NCI-H146 treated with DMSO at 0.1 percent for 48 hours (cell line): ENCODE measurements around the gene CUX1.
"Not testable (repeated sequence)": the region's sequence is repeated elsewhere in the genome, so short reads cannot be mapped to it uniquely, and the experiment has no call there.

ENCODE experiments used
- DNase-seq: peaks from one replicate; lab custom pipeline; 2025; ENCODE audit not compliant: unreplicated experiment; lab: John Stamatoyannopoulos, UW

The CUX1 gene

DNA sequence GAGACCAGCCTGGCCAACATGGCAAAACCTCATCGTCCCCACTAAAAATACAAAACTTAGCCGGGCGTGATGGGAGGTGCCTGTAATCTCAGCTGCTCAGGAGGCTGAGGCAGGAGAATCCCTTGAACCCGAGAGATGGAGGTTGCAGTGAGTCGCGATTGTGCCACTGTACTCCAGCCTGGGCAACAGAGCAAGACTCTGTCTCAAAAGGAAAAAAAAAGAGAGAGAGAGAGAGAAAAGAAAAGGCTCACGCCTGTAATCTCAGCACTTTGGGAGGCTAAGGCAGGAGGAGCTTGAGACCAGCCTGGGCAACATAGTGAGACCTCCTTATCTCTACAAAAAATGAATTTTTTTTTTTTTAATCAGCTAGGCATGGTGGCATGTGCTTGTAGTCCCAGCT is 157.6 kb downstream of the CUX1 start:
- no peak for DNase-seq

DNA sequence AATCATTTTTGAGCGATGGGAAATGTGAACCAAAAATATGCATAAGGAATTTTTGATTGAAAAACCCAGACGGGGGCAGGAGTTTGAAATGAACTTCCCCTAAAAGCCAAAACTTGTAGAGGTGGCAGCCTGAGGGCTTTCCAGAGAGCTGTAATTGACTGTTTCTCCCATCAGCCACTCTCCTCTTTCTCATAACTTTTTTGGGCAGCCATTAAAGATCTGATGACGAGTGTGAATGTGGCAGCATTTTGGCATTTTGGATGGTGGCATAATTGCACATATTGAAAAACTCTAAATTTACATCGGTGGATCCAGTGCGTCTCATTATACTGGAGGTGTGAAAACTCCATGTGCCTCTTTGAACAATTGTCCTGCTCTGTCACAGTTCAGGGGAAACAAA is 159.0 kb downstream of the CUX1 start:
- DNase-seq: no peak

DNA sequence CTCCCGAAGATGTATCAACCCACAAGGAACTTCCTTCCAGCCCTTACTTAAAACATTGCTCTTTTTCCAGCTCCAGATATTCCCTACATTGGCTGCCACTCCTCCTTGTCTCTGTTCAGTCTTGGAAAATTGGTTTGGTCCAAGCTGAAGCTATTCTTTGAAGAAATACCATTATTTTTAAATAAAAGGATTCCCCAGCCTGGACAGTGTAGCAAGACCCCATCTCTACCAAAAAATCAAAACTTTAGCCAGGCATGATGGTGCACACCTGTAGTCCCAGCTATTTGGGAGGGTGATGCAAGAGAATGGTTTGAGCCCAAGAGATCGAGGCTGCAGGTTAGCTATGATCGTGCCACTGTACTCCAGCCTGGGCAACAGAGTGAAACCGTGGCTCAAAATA is 159.8 kb downstream of the CUX1 start:
- no peak for DNase-seq

DNA sequence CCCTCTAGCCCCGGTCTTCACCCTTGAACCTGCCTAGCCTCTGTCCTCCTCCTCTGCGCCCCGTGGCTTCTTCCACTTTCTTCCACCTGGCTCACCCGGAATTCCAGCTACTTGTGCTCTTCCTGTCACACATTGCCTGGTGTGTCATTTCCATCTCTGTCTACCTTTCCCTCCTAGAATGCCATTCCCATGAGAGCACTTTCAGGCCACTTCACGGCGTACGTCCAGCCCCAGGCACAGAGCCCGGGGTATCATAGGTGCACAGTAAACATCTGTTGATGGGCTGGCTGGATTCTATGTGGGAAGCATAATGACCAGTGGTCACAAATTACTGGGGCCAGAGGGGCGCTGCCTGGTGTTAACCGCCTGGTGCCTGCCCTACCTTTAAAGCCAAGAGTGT is 161.3 kb downstream of the CUX1 start:
- no peak for DNase-seq

DNA sequence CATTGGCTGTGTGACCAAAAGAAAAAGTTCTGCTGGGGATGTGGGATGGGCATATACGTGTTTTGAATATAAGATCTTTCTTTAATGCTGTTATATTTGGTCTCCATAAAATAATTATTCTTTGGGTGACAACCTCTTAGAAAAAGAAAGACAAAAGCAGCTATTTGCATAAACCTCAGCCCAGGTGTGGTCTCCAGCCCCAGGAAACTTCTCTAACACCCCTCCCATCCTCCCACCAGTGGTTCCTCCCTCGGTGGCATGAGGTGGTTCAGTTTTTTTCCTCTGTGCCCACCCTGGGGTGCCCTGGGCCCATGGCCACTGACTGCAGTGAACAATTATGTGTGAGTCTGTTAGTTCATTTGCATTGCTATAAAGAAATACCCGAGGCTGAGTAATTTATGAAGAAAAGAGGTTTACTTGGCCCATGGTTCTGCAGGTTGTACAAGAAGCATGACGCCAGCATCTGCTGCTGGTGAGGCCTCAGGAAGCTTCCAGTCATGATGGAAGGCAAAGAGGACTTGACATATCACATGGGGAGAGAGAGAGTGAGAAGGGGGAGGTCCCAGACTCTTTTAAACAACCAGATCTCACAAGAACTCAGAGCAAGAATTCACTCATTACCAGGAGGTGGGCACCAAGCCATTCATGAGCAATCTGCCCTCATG is 165.9 kb downstream of the CUX1 start:
- DNase-seq: no peak

DNA sequence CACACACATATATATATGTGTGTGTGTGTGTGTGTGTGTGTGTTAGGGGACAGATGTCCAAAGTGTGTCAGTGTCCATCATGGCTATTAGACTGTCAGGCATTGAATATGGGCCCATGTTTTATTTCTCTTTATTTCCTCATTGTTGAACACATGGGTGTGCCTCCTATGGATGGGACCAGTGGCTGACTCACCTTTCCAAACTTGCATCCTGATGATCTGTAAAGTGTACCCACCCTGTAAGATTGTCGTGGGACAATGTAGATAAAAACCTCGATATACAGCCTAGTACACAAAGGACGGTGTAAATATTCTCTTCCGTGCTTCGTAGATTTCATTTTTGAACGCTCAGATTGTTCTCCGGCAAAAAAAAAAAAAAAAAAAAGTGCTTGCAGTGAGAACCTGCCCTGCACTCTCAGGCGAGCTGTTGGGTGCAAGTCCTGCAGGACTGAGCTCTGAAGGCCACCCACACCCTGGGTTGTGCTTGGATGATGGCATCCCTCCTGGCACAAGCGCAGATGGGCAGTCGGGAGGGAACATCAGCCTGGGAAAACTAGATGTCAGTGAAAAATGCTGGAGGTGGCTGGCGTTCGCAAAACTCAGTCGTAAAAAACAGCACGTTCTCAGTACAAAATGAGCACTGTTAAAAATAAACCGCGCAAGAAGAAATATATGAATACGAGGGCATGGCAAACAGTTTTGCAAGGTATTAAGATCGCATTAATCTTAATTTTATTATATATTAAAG is 166.9 kb downstream of the CUX1 start:
- DNase-seq: no peak

DNA sequence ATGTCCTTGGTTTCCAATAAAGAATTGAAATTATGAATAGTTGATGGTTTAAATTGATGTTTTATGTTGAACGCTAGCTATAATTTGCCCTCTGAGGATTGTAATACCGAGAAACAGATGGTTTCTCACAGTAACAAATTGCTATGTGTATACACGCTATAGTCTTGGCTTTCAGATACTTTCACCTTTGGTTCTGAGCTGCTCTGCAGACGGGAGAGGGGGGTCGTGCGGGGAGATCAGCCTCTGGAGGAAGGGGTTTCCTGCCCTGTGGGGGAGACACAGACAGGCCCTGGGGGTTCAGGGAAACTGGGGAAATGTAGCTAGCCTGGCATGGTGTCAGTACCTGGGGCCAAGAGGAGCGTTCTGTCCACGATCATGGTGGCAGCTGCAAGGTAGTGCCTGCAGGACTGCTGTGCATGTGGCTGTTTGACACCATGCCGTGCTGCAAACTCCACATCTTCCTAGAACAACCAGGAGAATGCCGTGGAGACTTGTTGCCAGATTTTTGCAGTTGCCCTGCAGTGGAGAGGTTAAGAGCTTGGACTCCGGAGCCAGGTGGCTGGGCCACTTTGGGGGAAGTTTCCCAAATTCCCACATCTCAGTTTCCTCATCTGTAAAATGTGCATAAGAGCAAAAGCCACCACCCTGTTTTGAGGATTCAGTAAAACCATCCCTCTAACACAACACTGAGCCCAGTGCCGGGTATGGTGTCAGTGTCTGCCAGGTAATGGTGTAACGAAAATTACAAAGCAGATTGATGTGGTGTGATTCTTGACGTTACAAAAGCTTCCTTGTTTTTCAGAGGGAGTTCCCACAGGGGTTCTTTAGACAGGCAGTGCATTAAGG is 167.9 kb downstream of the CUX1 start:
- no peak for DNase-seq

DNA sequence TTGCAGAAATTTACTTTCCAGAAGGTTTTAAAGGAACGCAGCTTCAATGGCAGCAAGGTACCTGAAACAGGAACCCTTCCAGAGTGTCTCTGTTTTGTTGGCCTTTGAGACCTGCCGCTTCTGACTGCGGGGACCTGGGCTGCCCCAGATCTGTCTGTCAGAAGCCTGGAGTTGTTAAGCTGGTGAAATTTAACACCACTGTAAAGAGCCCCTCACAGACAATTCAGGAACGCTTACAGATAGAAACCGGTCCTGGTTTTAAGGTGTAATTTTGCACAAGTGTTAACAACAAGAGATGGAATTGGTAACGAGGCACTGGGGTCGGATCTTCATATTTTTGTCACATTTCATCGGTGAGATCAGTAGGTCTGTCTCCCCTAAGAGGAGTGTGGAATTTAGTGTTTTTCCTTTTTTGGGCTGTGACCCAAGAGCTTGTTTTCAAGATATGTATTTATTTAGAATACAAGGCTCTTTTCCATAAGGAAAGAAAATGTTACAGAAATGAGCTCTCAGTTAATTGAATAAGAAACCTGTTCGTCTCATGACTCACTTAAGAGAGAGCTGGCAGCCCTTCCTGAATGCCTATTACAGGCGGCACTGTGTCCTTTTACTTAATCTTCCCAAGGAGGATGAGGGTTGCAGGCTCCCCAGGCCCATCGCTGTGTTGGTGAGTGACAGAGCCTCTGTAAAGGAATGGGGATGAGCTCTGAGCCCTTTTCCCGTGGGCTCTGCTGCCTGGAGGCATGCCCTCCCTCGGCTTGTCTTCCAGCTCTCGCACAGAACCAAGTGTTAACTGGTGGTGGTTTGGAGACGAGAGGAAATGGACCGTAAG is 168.7 kb downstream of the CUX1 start:
- DNase-seq: no peak

DNA sequence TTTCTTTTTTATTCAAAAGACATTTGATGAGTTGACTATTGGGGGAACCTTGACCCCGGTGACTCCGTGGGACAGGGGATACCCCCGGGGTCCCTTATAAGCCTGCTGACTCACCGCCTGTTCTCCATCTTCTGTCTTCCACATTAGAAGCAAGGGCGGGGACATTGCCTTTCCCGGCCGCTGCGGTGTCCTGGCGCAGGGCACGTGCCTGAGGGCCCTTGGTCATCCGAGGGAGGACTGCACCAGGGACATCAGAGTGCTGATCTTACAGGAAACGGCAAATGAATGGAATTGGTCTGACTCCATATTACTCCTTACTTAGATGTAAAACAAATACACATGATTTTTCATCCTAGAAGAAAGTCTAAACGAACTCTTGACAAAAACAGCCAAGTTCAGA is 170.1 kb downstream of the CUX1 start:
- no peak for DNase-seq

DNA sequence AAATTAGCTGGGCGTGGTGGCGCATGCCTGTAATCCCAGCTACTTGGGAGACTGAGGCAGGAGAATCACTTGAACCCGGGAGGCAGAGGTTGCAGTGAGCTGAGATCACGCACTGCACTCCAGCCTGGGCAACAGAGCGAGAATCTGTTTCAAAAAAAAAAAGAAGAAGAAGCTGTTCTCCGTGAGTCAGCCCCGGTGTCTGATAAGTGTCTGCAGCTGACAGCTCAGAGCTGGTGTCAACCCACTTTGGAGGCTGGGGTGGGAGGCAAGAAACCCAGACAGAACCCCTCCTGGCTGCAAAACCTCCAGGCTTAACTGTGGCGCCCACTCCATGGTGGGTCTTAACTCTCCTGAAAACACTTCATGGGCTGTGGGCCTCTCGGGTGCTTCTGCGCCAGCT is 170.6 kb downstream of the CUX1 start:
- not testable (repeated sequence) for DNase-seq

DNA sequence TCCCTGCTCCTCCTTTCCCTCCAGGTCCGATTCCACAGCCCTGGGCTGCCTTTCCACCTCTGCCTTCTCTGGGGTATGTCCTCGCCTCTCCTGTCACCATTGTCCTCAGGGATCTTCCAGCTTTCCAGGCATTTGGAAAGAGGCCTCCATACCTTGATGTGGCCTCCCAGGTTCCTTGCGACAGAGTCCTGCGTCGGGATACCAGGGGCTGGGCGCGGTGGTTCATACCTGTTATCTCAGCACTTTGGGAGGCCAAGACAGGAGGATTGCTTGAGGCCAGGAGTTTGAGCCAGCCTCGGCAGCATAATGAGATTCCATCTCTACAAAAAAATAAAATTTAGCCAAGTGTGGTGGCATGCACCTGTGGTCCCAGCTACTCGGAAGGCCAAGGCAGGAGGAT is 171.1 kb downstream of the CUX1 start:
- DNase-seq: no peak

DNA sequence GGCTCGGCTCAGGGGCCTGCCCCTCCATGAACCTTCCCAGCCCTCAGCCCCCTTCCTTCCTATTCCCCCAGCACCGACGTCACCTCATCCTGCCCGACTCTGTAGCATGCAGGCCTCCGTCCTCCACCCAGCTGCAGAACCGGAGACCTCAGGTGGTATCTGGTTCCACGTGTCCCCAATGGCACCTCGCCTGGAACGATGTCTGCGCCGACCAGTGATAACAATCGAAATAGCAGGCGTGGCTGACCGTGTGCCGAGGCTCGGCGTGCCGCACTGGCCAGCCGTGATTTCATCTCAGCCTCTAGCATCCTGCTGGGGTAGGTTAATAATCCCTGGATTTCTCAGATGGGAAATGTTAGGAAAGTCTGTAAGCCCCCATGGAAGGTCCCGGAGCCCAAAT is 171.7 kb downstream of the CUX1 start:
- no peak for DNase-seq

DNA sequence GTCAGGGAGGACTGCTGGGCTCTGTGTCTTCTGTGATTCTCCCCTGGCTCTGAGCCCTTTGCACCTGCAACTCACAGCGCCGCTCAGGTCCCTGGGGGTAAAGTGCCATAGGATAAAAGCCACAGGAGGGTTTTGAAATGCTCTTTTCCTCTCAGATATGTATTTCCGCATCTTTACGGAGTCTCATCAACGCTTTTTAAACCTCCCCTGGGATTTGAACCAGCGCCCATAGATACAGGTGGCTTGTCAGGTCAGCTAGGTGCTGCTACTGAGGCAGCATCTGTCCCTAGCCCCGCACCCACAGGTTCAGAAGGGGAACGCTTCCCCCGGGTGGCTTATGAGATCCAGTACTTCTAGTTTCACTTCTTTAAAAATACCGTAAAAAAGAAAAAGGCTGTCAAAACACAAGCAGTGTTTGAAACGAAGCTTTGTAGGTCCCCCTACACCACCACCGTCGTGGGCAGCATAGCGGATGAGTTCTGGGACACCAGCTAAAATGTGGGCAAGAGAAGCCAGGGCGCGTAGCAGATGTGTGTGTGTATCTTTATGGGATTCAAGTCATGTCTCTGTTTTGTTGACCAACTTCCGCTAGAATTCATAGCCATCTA is 173.5 kb downstream of the CUX1 start:
- DNase-seq: no peak

DNA sequence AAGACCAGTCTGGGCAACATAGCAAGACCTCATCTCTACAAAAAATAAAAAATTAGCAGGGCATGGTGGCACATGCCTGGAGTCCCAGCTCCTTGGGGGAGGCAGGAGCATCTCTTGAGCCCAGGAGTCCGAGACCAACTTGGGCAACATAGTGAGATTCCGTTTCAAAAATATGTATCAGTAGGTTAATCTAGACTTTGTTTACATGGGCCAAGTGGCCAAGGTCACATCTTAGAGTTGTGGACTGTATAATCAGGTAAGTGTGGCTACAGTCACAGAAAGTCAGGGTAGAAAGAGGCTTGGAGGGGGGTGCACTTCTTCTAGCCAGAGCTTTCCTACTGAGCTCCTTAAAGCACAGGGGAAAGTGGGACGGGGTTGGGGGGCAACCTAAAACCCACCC is 174.4 kb downstream of the CUX1 start:
- no peak for DNase-seq

DNA sequence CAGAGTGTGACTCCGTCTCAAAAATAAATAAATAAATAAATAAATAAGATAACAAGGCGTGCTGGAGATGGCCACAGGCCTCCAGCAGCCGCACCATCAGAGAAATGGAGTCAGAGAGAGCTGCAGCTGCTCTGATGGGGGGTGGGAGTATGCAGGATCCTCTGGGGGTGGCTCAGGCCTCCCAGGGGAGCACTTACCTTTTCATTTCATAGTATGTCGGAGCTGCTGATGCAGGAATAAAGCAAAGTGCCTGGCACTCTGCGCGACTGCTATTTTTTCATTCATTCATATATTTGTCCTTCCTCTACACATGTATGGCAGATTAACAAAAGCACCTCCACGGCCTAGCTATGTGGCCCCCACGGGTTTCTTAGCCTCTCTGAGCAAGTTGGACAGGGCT is 175.9 kb downstream of the CUX1 start:
- no peak for DNase-seq

DNA sequence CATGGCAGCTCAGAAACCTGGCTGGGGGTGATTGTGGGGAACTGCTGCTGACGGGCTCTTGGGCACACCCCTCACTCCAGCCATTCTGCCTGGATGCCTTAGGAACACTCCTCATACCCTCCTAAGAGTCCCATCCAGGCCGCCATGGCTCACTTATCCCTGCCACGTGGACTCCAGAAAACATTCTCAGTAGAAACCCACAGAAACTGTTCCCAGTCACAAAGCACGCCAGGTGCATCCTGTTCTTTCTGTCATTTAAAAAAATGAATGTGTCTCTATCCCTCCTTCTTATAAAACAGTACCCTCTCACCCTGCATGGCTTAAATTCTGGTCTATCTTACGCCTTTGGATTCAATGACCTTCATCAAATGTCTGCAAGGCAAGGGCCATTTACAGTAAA is 177.7 kb downstream of the CUX1 start:
- no peak for DNase-seq

DNA sequence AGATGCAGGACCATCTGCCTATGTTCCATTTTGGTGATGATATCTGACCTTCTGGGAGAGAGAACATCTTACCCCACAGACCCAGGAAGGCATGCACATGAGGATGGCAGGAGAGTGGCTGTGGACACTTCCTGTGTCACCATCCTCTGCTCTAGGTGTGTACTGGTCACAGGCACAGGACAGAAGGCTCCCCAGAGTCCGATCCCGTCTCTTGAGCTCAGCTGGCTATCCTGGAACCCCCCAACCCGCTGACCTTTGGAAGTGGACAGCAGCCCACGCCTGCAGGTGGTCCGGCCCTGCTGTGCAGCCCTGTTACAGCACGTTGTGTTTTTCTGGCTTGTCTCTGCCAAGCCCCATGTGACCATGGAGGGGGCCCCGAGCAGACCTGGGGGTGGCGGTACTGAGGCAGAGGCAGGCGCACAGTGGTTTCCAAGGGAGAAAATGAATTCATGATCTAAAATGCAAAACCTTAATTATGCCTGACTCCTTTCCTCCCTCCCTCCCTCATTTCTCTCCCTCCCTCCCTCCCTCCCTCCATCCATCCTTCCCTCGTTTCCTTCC is 178.8 kb downstream of the CUX1 start:
- DNase-seq: no peak

DNA sequence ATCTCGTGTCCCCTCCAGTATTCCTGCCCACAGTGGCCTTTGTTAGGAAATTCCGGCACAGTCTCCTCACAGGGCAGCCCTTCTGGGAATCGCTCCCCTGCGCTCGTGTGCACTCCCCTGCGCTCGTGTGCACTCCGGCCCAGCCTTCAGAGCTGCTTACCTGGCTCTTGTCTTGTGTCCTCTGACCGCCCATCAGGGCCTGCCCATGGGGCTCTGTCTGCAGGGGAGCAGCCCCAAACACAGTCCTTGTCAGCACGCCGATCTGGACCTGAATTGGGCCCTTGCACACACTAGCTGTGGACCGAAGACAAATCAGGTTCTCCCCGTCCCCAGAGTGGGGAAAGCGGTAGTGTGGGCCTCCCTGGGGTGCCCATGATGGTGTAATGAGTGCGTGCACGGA is 179.4 kb downstream of the CUX1 start:
- DNase-seq: no peak

DNA sequence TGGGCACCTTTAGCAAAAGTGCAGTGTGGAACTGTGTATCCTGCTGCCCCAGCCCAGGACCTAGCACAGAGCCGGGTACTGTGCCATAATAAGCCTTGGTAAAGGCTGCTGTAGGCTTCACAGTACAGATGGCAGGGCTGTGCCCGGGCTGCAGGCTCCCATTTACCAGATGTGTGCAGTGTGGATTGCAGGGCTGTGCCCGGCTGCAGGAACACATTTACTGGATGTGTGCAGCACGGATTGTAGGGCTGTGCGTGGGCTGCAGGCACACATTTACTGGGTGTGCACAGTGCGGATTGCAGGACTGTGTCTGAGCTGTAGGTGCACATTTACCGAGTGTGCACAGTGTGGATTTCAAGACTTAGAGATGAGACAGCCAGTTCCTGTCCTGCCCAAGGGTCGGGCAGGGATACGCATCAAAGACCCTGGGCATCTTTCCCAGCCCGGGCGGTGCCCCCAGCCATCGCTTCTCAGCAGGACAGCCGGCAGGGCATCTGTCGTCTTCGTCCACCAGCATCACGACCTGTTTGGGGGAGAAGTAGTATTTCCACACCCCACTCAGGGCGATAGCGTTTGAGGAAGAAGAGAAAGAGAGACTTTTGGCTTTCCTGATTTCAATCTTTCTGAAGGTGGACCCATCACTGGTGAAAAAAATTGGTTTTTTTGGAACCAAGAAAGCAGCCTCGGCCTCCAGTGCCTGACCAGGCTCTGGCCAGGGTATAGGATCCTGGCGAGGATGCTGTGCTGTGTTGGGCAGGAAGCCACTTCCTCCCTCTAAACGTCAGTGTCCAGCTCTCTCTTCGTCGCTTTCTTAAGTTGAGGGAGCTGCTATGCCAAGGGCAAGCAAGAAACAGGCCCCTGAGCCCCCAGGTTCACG is 180.8 kb downstream of the CUX1 start:
- DNase-seq: no peak

DNA sequence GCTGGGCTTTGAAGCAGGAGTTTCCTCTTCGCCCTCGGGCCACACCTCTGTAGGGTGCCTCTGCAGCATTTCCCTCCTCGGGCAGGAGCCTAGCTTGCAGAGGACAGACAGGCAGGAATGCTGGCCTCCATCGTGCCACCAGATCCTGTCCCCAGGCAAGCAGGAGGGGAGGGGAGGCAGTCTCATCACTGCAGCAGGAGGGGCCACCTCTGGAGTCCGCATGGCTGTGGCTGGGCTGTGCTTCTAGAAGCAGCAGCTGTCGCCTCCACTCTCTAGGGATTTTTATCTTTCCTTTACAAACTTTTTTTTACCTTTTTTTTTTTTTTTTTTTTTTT is 181.4 kb downstream of the CUX1 start:
- no peak for DNase-seq
